K562 (cell line): Measurements from ENCODE around the gene EXOC6. TPM values are rescaled to one million over a fixed set of nuclear protein-coding genes. Genes with fewer than 3 reads are reported as not detected.

Source experiments
- ATAC-seq: fragments of 200-7000 bp; cut with Tn5 transposase; 3 replicates; pipeline ENCODE4 v1.9.1; 2020; ENCODE audit warnings: moderate library complexity
- BruUV-seq: library from RNA; stranded (reverse); fragments of 400-500 nt; replicated peaks from 2 replicates; lab custom pipeline; 2021; lab: Mats Ljungman, UMichigan
- CTCF ChIA-PET: fragments of 300-600 bp; formaldehyde crosslinking; extraction: SDS; loops from one replicate; lab custom pipeline; 2021; ENCODE audit warnings: low intra/inter-chr PET ratio; lab: Yijun Ruan, JAX
- POLR2A ChIA-PET: fragments of 300-600, 350-650 bp; sonication (Branson Sonifier 250); formaldehyde crosslinking; extraction: SDS; loops from one replicate; lab custom pipeline; 2021; ENCODE audit warnings: antibody characterized with exemption, inconsistent platforms; lab: Yijun Ruan, JAX
- DNase-seq, 4 experiments: peaks; one replicate each; pipeline versions ENCODE4 v3.0.0 to v3.0.0-alpha.2; 2011 to 2018; ENCODE audit warnings: low spot score in 3 of 4, mixed read lengths in 3 of 4; ENCODE audit errors: extremely low read depth in 1 of 4
- FAIRE-seq: peaks from 2 replicates; lab custom pipeline; 2011; peaks lifted over from hg19 to GRCh38; lab: Jason Lieb, UNC
- H2AFZ ChIP-seq: 2 replicates; pipeline ENCODE4 v1.6.0; 2011; ENCODE audit warnings: low read depth, low read length, control low read depth, inconsistent platforms
- H3K27ac ChIP-seq: fragments of 200-600 bp; 3 replicates; pipeline ENCODE4 v1.8.0; 2011; ENCODE audit warnings: low read depth, mild to moderate bottlenecking, control low read depth, inconsistent platforms, low read length, moderate library complexity, mixed read lengths; ENCODE audit errors: extremely low read depth
- H3K27me3 ChIP-seq, 2 experiments: fragments of 300-600 bp in 1 of 2; 2 replicates in 1 of 2; 3 replicates in 1 of 2; pipeline versions ENCODE4 v1.6.0 to v1.8.0; 2011; ENCODE audit warnings: inconsistent platforms in 2 of 2, low read length in 2 of 2, mild to moderate bottlenecking in 1 of 2, mixed read lengths in 1 of 2, moderate library complexity in 1 of 2; ENCODE audit not compliant: control insufficient read depth in 2 of 2, insufficient read depth in 2 of 2
- H3K36me3 ChIP-seq: fragments of 300-600 bp; 3 replicates; pipeline ENCODE4 v1.8.0; 2011; ENCODE audit warnings: mild to moderate bottlenecking, low read length, inconsistent platforms; ENCODE audit not compliant: control insufficient read depth, insufficient read depth
- H3K4me1 ChIP-seq, 2 experiments: fragments of 200-600 bp in 1 of 2; replicated peaks in 1 of 2; 2 replicates in 1 of 2; 3 replicates in 1 of 2; pipeline versions ENCODE4 v1.5.1 to v1.8.0; 2011; ENCODE audit warnings: inconsistent platforms in 2 of 2, low read length in 2 of 2, mild to moderate bottlenecking in 1 of 2, mixed read lengths in 1 of 2, moderate library complexity in 1 of 2; ENCODE audit not compliant: control insufficient read depth in 2 of 2, insufficient read depth in 2 of 2
- H3K4me2 ChIP-seq: 2 replicates; pipeline ENCODE4 v1.6.1; 2011; ENCODE audit warnings: low read length, control low read depth, inconsistent platforms, mixed read lengths; ENCODE audit not compliant: insufficient read depth
- H3K4me3 ChIP-seq: fragments of 200-600 bp; sonication (generic), shearing (Covaris generic); 2 replicates; pipeline ENCODE4 v1.5.1; 2016; ENCODE audit warnings: control low read depth, inconsistent platforms
- H3K79me2 ChIP-seq: fragments of 200-600 bp; 3 replicates; pipeline ENCODE4 v1.8.0; 2011; ENCODE audit warnings: low read length, inconsistent platforms; ENCODE audit not compliant: control insufficient read depth, insufficient read depth
- H3K9ac ChIP-seq, 2 experiments: 2 replicates each; pipeline versions ENCODE4 v1.6.0 to v1.6.1; 2011; ENCODE audit warnings: low read depth in 2 of 2, low read length in 2 of 2, control low read depth in 1 of 2, inconsistent platforms in 1 of 2, mild to moderate bottlenecking in 1 of 2, mixed read lengths in 1 of 2; ENCODE audit not compliant: insufficient read depth in 1 of 2
- H3K9me1 ChIP-seq: one replicate; pipeline ENCODE4 v1.6.0; 2011; ENCODE audit warnings: inconsistent platforms, mild to moderate bottlenecking, low read length, moderate library complexity; ENCODE audit not compliant: control insufficient read depth, insufficient read depth
- H3K9me3 ChIP-seq: replicated peaks from 2 replicates; pipeline ENCODE4 v1.5.1; 2011; ENCODE audit warnings: low read depth, low read length, inconsistent platforms; ENCODE audit not compliant: control insufficient read depth, insufficient read depth
- H4K20me1 ChIP-seq: replicated peaks from 2 replicates; pipeline ENCODE4 v1.6.1; 2011; ENCODE audit warnings: low read length, inconsistent platforms, mixed read lengths; ENCODE audit not compliant: control insufficient read depth, insufficient read depth
- BHLHE40 ChIP-seq: IDR thresholded peaks from 2 replicates; pipeline ENCODE4 v1.6.1; 2011; ENCODE audit warnings: low read length, improper control_type of control experiment
- BRF1 ChIP-seq: IDR thresholded peaks from 3 replicates; pipeline ENCODE4 v1.6.1; 2011; ENCODE audit warnings: borderline replicate concordance, mild to moderate bottlenecking; ENCODE audit not compliant: insufficient read length; ENCODE audit errors: extremely low read depth
- CREBBP ChIP-seq: IDR thresholded peaks from one replicate; pipeline ENCODE4 v1.6.1; 2012; ENCODE audit warnings: low read depth, mild to moderate bottlenecking, control low read depth, inconsistent platforms, low read length
- EP400 ChIP-seq: fragments of 450-650 bp; IDR thresholded peaks from 2 replicates; pipeline ENCODE4 v1.6.1; 2017; ENCODE audit warnings: antibody characterized with exemption, mild to moderate bottlenecking, moderate library complexity
- ESRRB ChIP-seq: fragments of 250-450 bp; sonication (Bioruptor Pico); IDR thresholded peaks from 2 replicates; pipeline ENCODE4 v1.5.0; 2020; ENCODE audit warnings: mild to moderate bottlenecking, moderate library complexity, borderline replicate concordance
- ETS2 ChIP-seq: IDR thresholded peaks from 2 replicates; pipeline ENCODE4 v1.6.1; 2016; ENCODE audit warnings: borderline replicate concordance, missing genetic modification characterization, mild to moderate bottlenecking, moderate library complexity, missing compliant biosample characterization; ENCODE audit not compliant: poor library complexity, severe bottlenecking
- GATAD2B ChIP-seq: fragments of 450-650 bp; IDR thresholded peaks from 2 replicates; pipeline ENCODE4 v1.6.1; 2017; ENCODE audit warnings: mild to moderate bottlenecking, borderline replicate concordance
- HNRNPUL1 ChIP-seq: fragments of 200-400 bp; formaldehyde crosslinking; IDR thresholded peaks from 2 replicates; pipeline ENCODE4 v1.6.1; 2017; ENCODE audit warnings: low read length
- HSF4 ChIP-seq: fragments of 250-450 bp; sonication (Bioruptor Pico); IDR thresholded peaks from 2 replicates; pipeline ENCODE4 v2.1.2; 2022; ENCODE audit warnings: mild to moderate bottlenecking, moderate library complexity, borderline replicate concordance
- ILK ChIP-seq: fragments of 450-650 bp; IDR thresholded peaks from 2 replicates; pipeline ENCODE4 v1.6.1; 2016; ENCODE audit warnings: missing genetic modification characterization, low read depth, mild to moderate bottlenecking, missing compliant biosample characterization, moderate library complexity, borderline replicate concordance
- LCOR ChIP-seq: sonication (generic); formaldehyde crosslinking; IDR thresholded peaks from 2 replicates; pipeline ENCODE4 v1.8.0; 2022; ENCODE audit warnings: mild to moderate bottlenecking, missing genetic modification reagents
- MCM2 ChIP-seq: fragments of 450-650 bp; IDR thresholded peaks from 2 replicates; pipeline ENCODE4 v1.6.1; 2017; ENCODE audit warnings: low read depth, mild to moderate bottlenecking
- U2AF1 ChIP-seq: fragments of 200-400 bp; formaldehyde crosslinking; optimal IDR thresholded peaks from 2 replicates; pipeline ENCODE3; 2017; ENCODE audit warnings: mild to moderate bottlenecking, low read depth, low read length, moderate library complexity
- YY1 ChIP-seq, 3 experiments: IDR thresholded peaks; 2 replicates each; pipeline ENCODE4 v1.6.1; 2011; ENCODE audit warnings: low read length in 2 of 3, mild to moderate bottlenecking in 2 of 3, moderate library complexity in 2 of 3, borderline replicate concordance in 1 of 3, control low read depth in 1 of 3, low read depth in 1 of 3; ENCODE audit not compliant: insufficient read depth in 3 of 3, insufficient replicate concordance in 2 of 3, control insufficient read depth in 1 of 3, insufficient read length in 1 of 3; ENCODE audit errors: extremely low read depth in 1 of 3
- ZNF347 ChIP-seq: fragments of 450-650 bp; formaldehyde crosslinking; IDR thresholded peaks from 2 replicates; pipeline ENCODE4 v1.4.0; 2020; ENCODE audit warnings: low read depth, mild to moderate bottlenecking, moderate library complexity
- ZNF41 ChIP-seq: fragments of 250-450 bp; sonication (Bioruptor Pico); conservative IDR thresholded peaks from 2 replicates; pipeline ENCODE4 v1.4.0; 2020; ENCODE audit warnings: mild to moderate bottlenecking
- ZNF699 ChIP-seq: fragments of 250-450 bp; sonication (Bioruptor Pico); IDR thresholded peaks from 2 replicates; pipeline ENCODE4 v1.8.0; 2021; ENCODE audit warnings: mild to moderate bottlenecking, moderate library complexity; ENCODE audit not compliant: insufficient replicate concordance
- WGBS: fragments of 100-300 bp; shearing (Covaris generic); methylation state at CpG from one replicate; pipeline ENCODE4 v1.1.6; 2016; ENCODE audit warnings: low coverage, mixed read lengths; ENCODE audit not compliant: insufficient coverage; ENCODE audit errors: missing lambda C conversion rate; 5-methylcytosine and 5-hydroxymethylcytosine counted together
- in situ Hi-C: fragments of 300-500 bp; cut with MboI; formaldehyde crosslinking; loops from 4 replicates; pipeline ENCODE4 v1.15.0; 2018; ENCODE audit warnings: inconsistent platforms, mixed read lengths
- intact Hi-C: fragments of 100-400 bp; cut with micrococcal nuclease; formaldehyde crosslinking; loops from 2 replicates; pipeline ENCODE4 v1.14.2; 2022
- polyA plus RNA-seq, 8 experiments: library from polyadenylated mRNA; depleted of rRNA in 4 of 8; stranded (reverse) in 5 of 8; unstranded in 3 of 8; fragments of >200 nt; fragmentation: Nextera tagmentation in 2 of 8; fragmentation: Illumina TruSeq in 1 of 8; extraction: Ambion mirVana in 2 of 8; extraction: Trizol in 1 of 8; gene quantifications; 2 replicates each; pipeline versions ENCODE4 v1.2.1 to v1.2.3, GENCODE V29; 2011 to 2014; ENCODE audit warnings: inconsistent platforms in 1 of 8, missing spikeins in 1 of 8
- total RNA-seq, 7 experiments: library from RNA; depleted of rRNA in 6 of 7; stranded (reverse); fragments of >200 nt in 6 of 7; fragmentation: Illumina TruSeq in 2 of 7; extraction: Trizol in 2 of 7; gene quantifications; 2 replicates each; pipeline versions ENCODE4 v1.2.1 to v1.2.3, GENCODE V29; 2011 to 2021; ENCODE audit warnings: low replicate concordance in 1 of 7
- TF ChIP-seq, protein P1 (sequence below): sonication (generic); formaldehyde crosslinking; IDR thresholded peaks from 2 replicates; pipeline ENCODE4 v1.8.0; 2022; ENCODE audit warnings: mild to moderate bottlenecking, missing genetic modification reagents
- TF ChIP-seq, protein P2 (sequence below): fragments of 450-650 bp; conservative IDR thresholded peaks from 2 replicates; pipeline ENCODE4 v1.6.1; 2016; ENCODE audit warnings: missing genetic modification characterization, low read depth, mild to moderate bottlenecking, missing compliant biosample characterization, moderate library complexity
- TF ChIP-seq, protein P3 (sequence below): conservative IDR thresholded peaks from 2 replicates; pipeline ENCODE4 v1.6.1; 2011; ENCODE audit warnings: low read depth, mild to moderate bottlenecking, low read length; ENCODE audit not compliant: control insufficient read depth

EXOC6 gene
- total and polyA plus RNA-seq, 9 of the 15 experiments (the other 6 are each of a cell fraction or from before 2014, with no cell fraction given) = 13.9 to 42.8 (median 24.9) TPM

DNA sequence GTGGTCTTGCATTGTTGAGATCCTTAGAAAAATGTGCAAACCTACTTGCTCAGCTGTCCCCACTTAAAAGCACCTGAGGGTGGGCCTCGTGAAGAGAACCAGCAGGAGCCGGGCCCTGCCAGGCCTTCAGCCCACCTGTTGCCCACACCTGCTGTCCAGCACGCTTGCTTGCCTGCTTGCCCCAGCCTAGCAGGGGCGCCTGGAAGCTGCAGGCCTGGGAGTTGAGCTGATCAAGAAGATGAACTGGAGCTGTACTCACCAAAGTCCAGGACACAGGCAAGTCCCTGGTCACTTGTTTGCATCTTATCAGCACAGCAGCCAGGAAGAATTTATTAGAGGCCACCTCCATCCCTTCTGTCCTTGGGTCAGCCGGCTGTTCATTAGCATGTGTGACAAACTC lies 248.6 kb downstream of the EXOC6 start:
- FAIRE-seq (no peak), ATAC-seq (peak; percentile 47), DNase-seq (peak in 2 of 4 experiments; percentile 8 to 32)
- POLR2A ChIA-PET = interaction anchor here (0.7 kb wide), 1 partner anchor 103 kb away, joined by 4 read pairs; no protein-coding TSS in a partner anchor
- no peaks in the 10 kb centered on the region for H3K27me3 ChIP-seq
- intact Hi-C loops = no loop called here
- no peaks in the 10 kb centered on the region for H3K79me2 ChIP-seq
- peak overlapping the region; percentile 51; the same call in 1 of the 2 replicates for H2AFZ ChIP-seq
- H3K4me2 ChIP-seq = no peak overlapping the region
- H3K9ac ChIP-seq = peak overlapping the region in 1 of 2 experiments; percentile 85; a peak in 2 of 4 replicates
- no peaks in the 10 kb centered on the region for H3K36me3 ChIP-seq
- in situ Hi-C loops = no loop called here
- no peaks in the 10 kb centered on the region for H3K9me3 ChIP-seq
- no peak for TF ChIP-seq ESRRB (CRISPR knock-in tag)
- no peak for TF ChIP-seq EP400
- TF ChIP-seq YY1 (IDR thresholded peaks at IDR 0.05; ENCODE audit: borderline replicate concordance in 1 of 3, control insufficient read depth in 1 of 3, extremely low read depth in 1 of 3, insufficient read depth in 3 of 3, insufficient read length in 1 of 3, insufficient replicate concordance in 2 of 3, low read depth in 1 of 3, low read length in 2 of 3) = no peak
- TF ChIP-seq U2AF1 = no peak
- no peak for TF ChIP-seq HSF4
- no peak for TF ChIP-seq BRF1
- TF ChIP-seq MCM2 = no peak
- TF ChIP-seq, protein P1, sequence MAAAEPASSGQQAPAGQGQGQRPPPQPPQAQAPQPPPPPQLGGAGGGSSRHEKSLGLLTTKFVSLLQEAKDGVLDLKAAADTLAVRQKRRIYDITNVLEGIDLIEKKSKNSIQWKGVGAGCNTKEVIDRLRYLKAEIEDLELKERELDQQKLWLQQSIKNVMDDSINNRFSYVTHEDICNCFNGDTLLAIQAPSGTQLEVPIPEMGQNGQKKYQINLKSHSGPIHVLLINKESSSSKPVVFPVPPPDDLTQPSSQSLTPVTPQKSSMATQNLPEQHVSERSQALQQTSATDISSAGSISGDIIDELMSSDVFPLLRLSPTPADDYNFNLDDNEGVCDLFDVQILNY (CRISPR knock-in tag) = no peak
- TF ChIP-seq ILK (tag) = no peak
- no peak for TF ChIP-seq HNRNPUL1
- TF ChIP-seq ETS2 (tag) = no peak
- no peak for TF ChIP-seq GATAD2B
- TF ChIP-seq, protein P2, sequence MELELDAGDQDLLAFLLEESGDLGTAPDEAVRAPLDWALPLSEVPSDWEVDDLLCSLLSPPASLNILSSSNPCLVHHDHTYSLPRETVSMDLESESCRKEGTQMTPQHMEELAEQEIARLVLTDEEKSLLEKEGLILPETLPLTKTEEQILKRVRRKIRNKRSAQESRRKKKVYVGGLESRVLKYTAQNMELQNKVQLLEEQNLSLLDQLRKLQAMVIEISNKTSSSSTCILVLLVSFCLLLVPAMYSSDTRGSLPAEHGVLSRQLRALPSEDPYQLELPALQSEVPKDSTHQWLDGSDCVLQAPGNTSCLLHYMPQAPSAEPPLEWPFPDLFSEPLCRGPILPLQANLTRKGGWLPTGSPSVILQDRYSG (tag) = no peak
- TF ChIP-seq ZNF699 (CRISPR knock-in tag) = no peak
- no peak for TF ChIP-seq ZNF347 (CRISPR knock-in tag)
- TF ChIP-seq, protein P3, sequence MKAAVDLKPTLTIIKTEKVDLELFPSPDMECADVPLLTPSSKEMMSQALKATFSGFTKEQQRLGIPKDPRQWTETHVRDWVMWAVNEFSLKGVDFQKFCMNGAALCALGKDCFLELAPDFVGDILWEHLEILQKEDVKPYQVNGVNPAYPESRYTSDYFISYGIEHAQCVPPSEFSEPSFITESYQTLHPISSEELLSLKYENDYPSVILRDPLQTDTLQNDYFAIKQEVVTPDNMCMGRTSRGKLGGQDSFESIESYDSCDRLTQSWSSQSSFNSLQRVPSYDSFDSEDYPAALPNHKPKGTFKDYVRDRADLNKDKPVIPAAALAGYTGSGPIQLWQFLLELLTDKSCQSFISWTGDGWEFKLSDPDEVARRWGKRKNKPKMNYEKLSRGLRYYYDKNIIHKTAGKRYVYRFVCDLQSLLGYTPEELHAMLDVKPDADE = no peak
- no peak for TF ChIP-seq LCOR (CRISPR knock-in tag)
- no peak for TF ChIP-seq ZNF41
- no peak for TF ChIP-seq CREBBP
- no peak for TF ChIP-seq BHLHE40
- WGBS = 33% methylated on average over 5 of the region's 5 CpGs
- H3K4me3 ChIP-seq = no peak overlapping the region
- H3K4me1 ChIP-seq = peaks cover 7 to 11% of the 10 kb centered on the region in 2 experiments; a peak in 4 of 5 replicates
- H3K27ac ChIP-seq = no peak overlapping the region
- BruUV-seq = no TSS peak
- H4K20me1 ChIP-seq = no peaks in the 10 kb centered on the region
- CTCF ChIA-PET = no interaction called here
- H3K9me1 ChIP-seq = no peaks in the 10 kb centered on the region
